PFSK-1 (cell line): ENCODE results near the gene GNG12.

Source experiments
- POLR2AphosphoS5 ChIP-seq: IDR thresholded peaks from 2 replicates; pipeline ENCODE4 v1.6.1; 2012; ENCODE audit warnings: low read depth, mild to moderate bottlenecking, control low read depth, low read length, moderate library complexity
- SIN3A ChIP-seq: IDR thresholded peaks from 2 replicates; pipeline ENCODE4 v1.6.1; 2012; ENCODE audit warnings: mild to moderate bottlenecking, low read length, moderate library complexity, borderline replicate concordance; ENCODE audit not compliant: insufficient read depth
- TAF1 ChIP-seq: IDR thresholded peaks from 2 replicates; pipeline ENCODE4 v1.6.1; 2012; ENCODE audit warnings: low read length, control low read depth, borderline replicate concordance; ENCODE audit not compliant: insufficient read depth
- TF ChIP-seq, protein P1 (sequence below), 2 experiments: IDR thresholded peaks; 2 replicates each; pipeline versions ENCODE4 v1.6.1 to v1.8.0; 2011 to 2012; ENCODE audit warnings: low read depth in 2 of 2, low read length in 2 of 2, control low read depth in 1 of 2, inconsistent platforms in 1 of 2, mild to moderate bottlenecking in 1 of 2, moderate library complexity in 1 of 2; ENCODE audit not compliant: insufficient read depth in 1 of 2

DNA sequence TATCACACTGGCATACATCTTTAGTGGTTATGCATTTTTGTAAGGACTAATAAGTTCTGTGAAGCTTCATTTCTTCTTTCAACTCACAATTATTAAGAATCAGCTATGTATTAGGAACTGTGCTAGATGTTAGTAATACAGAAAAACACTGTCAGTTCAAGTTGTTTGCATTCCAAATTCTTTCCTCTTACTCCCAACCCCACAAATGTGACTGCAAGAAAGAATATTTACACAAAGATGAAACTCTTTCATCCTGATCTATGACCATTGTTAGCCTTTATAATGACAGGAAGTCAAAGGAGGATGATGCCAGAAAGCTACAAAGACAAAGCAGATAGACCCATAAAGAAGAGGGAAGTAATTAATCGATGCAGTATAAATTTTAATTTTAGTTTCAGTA is 169.2 kb downstream of the GNG12 start:
- TF ChIP-seq POLR2AphosphoS5 = no peak
- no peak for TF ChIP-seq TAF1
- no peak for TF ChIP-seq SIN3A
- TF ChIP-seq, protein P1, sequence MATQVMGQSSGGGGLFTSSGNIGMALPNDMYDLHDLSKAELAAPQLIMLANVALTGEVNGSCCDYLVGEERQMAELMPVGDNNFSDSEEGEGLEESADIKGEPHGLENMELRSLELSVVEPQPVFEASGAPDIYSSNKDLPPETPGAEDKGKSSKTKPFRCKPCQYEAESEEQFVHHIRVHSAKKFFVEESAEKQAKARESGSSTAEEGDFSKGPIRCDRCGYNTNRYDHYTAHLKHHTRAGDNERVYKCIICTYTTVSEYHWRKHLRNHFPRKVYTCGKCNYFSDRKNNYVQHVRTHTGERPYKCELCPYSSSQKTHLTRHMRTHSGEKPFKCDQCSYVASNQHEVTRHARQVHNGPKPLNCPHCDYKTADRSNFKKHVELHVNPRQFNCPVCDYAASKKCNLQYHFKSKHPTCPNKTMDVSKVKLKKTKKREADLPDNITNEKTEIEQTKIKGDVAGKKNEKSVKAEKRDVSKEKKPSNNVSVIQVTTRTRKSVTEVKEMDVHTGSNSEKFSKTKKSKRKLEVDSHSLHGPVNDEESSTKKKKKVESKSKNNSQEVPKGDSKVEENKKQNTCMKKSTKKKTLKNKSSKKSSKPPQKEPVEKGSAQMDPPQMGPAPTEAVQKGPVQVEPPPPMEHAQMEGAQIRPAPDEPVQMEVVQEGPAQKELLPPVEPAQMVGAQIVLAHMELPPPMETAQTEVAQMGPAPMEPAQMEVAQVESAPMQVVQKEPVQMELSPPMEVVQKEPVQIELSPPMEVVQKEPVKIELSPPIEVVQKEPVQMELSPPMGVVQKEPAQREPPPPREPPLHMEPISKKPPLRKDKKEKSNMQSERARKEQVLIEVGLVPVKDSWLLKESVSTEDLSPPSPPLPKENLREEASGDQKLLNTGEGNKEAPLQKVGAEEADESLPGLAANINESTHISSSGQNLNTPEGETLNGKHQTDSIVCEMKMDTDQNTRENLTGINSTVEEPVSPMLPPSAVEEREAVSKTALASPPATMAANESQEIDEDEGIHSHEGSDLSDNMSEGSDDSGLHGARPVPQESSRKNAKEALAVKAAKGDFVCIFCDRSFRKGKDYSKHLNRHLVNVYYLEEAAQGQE (IDR thresholded peaks at IDR 0.05; ENCODE audit: insufficient read depth in 1 of 2, low read depth in 2 of 2, low read length in 2 of 2) = no peak
